MM.1S (cell line): ENCODE measurements around the gene CTNNA3.

Experiments used
- EZH2phosphoT487 ChIP-seq: fragments of 300-600 bp; sonication (generic); IDR thresholded peaks from 2 replicates; pipeline ENCODE4 v1.6.1; 2018; ENCODE audit warnings: antibody characterized with exemption, low read length
- TF ChIP-seq, protein P1 (sequence below): fragments of 300-600 bp; sonication (generic); IDR thresholded peaks from 2 replicates; pipeline ENCODE4 v1.5.1; 2016; ENCODE audit warnings: antibody characterized with exemption, low read length, mixed read lengths

DNA sequence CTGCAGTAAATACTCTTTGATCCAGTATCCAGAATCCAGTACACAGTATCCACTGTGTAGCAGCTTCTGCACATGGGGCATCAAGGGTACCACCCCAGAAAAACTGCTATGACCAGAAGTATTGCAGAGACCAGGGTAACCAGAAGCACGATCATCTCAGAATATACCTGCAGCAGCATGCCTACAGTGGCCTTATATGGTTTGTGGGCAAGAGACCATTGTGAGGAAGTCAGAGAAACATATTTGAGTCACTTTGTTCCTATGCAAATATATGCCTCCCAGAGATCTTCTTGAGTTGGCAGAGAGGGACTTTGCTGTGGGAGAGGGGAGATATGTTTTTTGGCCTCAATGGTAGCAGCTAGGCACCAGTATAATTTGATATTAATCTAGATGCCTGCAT lies 976.5 kb downstream of the CTNNA3 start:
- TF ChIP-seq, protein P1, sequence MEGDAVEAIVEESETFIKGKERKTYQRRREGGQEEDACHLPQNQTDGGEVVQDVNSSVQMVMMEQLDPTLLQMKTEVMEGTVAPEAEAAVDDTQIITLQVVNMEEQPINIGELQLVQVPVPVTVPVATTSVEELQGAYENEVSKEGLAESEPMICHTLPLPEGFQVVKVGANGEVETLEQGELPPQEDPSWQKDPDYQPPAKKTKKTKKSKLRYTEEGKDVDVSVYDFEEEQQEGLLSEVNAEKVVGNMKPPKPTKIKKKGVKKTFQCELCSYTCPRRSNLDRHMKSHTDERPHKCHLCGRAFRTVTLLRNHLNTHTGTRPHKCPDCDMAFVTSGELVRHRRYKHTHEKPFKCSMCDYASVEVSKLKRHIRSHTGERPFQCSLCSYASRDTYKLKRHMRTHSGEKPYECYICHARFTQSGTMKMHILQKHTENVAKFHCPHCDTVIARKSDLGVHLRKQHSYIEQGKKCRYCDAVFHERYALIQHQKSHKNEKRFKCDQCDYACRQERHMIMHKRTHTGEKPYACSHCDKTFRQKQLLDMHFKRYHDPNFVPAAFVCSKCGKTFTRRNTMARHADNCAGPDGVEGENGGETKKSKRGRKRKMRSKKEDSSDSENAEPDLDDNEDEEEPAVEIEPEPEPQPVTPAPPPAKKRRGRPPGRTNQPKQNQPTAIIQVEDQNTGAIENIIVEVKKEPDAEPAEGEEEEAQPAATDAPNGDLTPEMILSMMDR, result no peak
- TF ChIP-seq EZH2phosphoT487, result no peak
